ENCODE measurements around the gene ESRRA.
A peak's percentile ranks its signal among the peaks of the same experiment; 100 is the strongest.

The ESRRA gene

GRCh38 chr11:64275031-64275800, 30.1 kb upstream of the ESRRA start:
- DNase-seq, result no peak

- DNase-seq, result no peak
These were observed 29.5 kb upstream of the ESRRA start for GRCh38 chr11:64275841-64276240.

DNA sequence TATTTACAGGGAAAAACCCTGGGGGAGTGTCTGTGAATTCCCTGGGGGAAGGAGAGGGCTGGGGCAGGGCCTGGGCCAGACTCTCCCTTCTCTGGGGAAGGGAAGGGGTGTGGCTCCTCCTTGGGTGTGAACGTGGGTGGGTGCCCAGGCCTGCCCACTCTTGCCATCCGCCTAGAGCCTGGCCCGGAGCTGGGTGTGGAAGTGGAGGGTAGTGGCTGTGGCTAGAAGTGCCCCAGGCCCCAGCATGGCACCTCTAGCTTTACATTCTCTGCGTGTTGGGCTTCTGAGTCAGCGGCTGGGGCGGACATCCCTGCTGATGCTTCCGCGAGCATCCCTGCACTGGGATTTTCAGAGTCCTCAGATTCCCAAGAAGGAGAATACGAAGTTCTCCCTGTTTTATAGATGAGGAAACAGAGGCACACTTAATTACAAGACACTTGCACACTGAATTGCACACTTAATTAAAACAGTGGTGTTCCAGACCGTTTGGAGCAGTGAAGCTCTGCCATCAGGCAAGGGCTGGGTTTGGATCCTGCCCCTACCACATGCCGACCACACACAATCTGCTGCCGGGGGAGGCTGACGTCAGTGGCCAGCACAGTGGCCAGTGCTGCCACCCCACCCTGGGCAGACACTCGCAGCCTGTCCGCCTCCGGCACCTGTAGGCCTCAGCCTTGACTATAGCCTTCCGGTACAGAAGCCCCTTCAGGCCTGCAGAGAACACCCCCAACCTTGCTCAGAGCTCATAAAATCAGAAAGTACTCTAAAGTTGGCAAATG, 28.5 kb upstream of the ESRRA start:
- DNase-seq, result no peak

DNA sequence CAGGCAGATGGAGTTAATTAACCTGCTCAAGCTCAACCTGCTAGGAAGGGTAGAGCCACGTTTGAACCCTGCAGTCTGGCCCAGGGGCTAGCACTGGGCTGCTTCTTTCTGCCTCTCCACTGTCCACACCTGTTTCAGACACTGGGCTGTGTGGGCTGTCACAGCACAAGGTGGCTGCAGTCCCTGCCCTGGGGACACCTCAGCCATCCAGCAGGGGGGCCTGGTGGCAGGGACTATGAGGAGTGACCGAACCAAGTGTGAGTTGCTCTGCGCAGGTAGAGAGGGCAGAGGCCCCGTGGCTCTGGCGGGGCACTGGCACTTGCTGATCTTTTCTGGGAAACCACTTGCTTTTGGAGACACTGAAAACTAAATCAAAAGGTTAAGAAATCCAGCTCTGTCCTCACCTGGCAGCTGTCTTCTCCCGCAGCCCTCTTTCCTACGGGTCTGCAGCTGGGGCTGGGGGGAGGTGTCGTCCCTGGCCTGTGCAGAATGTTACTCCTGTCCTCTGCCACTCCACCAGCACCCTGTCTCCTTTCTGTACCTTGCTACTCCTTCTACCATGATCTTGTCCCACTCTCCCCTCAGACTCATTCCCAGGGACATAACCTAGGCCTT, 26.6 kb upstream of the ESRRA start:
- no peak for DNase-seq

DNA sequence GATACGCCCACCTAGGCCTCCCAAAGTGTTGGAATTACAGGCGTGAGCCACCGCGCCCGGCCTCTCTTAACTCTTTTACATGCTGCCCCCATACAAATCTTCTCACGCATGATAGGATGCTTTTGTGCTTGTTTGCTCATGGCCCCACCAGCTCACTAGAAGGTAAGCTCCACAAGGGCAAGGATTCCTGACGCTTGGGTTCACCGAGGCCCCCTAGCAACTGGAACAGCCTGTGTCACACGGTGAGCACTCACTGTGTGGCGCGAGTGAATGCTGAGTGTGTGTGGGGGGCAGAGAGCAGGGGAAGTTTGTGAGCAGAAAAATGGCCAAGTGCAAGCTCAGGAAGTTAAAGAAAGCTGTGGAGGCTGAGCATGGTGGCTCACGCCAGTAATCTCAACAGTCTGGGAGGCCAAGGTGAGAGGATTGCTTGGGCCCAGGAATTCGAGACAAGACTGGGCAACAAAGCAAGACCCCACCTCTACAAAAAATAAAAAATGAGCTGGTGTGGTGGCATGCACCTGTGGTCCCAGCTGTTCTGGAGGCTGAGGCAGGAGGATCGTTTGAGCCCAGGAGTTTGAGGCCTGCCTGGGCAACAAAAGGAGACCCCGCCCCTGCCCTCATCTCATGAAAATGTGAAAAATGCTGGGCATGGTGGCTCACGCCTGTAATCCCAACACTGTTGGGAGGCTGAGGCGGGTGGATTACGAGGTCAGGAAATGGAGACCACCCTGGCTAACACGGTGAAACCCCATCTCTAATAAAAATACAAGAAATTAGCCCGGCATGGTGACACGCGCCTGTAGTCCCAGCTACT, 23.2 kb upstream of the ESRRA start:
- no peak for DNase-seq

GRCh38 chr11:64283092-64283491, 22.2 kb upstream of the ESRRA start:
- no peak for DNase-seq

DNA sequence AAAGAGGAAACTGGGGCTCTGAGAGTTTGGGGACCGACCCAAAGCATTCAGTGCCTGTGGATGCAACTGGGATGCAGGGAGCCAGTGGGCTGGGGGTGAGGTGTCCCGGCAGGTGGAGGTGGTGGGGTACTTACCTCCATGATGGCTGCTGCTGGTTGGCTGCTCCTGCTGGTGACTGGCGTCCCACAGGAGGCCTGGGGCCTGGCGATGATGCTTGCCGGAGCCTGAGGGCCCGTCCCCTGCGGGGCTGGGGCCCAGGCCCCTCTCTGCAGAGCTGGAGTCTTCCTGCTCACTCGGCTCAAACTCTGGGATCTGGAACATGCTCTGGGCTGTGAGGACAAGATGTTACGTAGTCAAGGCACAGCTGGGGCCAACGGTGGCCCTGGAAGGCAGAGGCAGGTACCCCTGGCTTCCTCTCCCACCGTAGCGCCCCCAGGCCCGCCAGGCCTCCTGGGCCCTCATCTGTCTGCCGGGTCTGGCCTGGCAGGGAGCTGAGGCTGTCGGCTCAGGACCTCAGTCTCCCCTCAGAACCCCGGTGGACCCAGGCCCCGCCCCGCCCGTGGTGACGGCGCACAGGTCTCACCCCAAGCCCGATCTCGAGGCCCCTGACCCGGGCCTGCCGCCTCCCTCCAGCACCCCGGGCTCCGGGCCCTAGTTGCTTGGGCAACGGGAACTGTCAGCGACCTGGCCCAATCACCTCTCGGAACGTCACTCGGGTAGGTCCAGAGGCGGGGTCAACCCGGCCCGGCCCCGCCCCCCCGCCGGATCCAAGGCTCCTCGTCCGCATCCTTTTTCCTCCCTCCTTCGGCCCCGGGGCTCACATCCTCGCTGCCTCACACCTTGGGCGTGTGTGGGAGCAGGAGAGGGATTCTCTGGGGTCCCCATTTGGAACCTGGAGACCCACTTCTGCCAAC, 21.0 kb upstream of the ESRRA start, which contains the start of gene BAD:
TSS of gene BAD (minus strand) at position 618 of the 914 bp plus-strand sequence. CDS start at position 321, 297 bp downstream.
- DNase-seq, result peak; percentile 90

DNA sequence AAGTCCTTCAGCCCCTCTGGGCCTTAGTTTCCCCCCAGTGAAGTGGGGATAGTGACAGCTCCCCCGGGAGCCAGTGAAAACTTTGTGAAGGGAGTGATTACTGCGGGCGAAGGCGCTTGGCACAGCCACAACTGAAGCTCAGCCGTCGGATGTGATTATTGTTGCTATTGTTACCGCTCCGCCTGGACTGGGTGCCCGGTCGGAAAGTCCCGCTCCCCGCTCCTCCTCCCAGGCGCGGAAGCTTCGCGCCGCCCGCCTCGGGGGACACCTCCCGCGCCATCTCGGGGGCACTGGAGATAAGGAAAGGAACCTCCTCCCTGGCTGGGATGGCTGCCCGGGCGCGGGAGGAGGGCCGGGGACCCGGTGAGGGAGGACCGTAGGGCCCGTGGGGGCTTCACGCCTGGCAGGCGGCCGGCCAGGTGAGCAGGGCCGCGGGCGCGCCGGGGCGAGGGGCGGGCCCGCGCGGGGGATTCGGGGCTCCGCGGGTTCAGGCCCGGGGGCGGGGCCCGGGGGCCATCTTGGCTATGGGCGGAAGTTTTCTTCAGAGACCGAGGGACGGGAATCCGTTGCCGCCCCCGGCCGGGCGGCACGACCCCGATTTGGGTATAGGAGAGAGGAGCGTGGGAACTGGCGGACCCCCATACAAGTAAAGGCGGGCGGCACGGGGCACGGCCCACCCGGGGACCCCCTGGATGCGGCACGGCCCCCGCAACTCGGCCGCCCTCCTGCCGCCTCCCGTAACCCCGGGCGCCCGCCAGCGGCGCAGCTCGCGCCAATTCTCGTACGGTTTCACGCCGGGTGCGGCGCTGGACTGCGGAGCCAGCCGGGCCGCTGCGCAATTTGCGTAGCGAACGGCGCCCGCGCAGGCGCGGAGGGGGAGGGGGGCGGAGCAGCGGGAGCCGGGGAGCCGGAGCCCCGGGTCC, 20.1 kb upstream of the ESRRA start, which contains the start of gene GPR137:
TSS of gene GPR137 (plus strand) at position 887 of the 923 bp plus-strand sequence. CDS start 677 bp downstream, outside the sequence.
- DNase-seq, result peak; percentile 64

GRCh38 chr11:64285885-64286800, 19.2 kb upstream of the ESRRA start:
- DNase-seq, result no peak

- DNase-seq, result no peak
These were observed 18.5 kb upstream of the ESRRA start for GRCh38 chr11:64286801-64287159.

DNA sequence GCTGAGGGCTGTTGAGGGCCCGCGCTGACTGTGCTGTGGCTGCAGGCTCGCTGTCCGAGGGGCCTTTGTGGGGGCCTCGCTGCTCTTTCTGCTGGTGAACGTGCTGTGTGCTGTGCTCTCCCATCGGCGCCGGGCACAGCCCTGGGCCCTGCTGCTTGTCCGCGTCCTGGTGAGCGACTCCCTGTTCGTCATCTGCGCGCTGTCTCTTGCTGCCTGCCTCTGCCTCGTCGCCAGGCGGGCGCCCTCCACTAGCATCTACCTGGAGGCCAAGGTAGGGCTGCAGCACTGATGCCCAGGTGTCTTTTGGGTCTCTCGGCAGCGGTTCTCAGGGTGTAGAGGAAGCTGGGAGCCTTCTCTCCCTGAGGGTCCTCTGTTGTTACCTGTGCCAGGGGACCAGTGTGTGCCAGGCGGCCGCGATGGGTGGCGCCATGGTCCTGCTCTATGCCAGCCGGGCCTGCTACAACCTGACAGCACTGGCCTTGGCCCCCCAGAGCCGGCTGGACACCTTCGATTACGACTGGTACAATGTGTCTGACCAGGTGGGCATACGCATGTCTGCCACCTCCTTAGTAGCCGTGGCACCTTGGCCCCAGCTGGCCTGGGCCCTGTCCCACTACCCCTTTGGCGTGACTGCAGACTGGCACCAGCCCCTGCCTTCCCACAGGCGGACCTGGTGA, 17.5 kb upstream of the ESRRA start:
- no peak for DNase-seq

GRCh38 chr11:64288353-64288750, 17.0 kb upstream of the ESRRA start:
- DNase-seq, result no peak

GRCh38 chr11:64289002-64289564, 16.2 kb upstream of the ESRRA start:
- no peak for DNase-seq

GRCh38 chr11:64290352-64291261, 14.7 kb upstream of the ESRRA start:
- DNase-seq, result no peak

DNA sequence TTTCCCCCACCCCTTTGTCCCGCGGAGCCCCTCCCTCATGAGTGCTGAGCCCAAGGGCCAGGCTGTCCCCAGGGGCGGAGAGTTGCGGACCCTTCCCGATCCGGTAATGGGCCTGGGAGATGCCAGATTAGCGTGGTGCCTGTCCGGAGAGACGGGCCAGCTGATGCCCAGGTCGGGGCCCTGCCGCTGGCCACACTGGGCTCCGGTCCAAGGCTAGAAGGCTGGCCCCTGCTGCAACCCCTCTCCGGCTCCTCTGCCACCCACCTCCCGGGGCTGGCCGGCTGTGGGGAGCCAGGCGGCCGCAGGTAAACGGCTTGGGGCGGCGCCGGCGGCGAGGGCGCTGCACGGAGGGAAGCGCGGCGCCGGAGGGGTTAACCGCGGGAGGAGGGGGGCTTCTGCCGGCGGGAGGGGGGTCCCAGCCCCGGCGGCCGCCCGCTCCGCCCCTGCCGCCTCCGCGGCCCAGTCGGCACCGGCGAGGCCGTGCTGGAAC, 14.0 kb upstream of the ESRRA start, which contains the start of gene KCNK4:
TSS of gene KCNK4 (plus strand) at position 41 of the 490 bp plus-strand sequence. CDS start 1,717 bp downstream, outside the sequence.
- no peak for DNase-seq

GRCh38 chr11:64291752-64292459, 13.4 kb upstream of the ESRRA start:
- no peak for DNase-seq
